Epithelial cell of prostate (primary cell): ENCODE results near the gene RIC8A.
"Not testable (repeated sequence)": the region's sequence is repeated elsewhere in the genome, so short reads cannot be mapped to it uniquely, and the experiment has no call there.

Experiments used
- DNase-seq: peaks from one replicate; pipeline ENCODE4 v3.0.0-alpha.2; 2011; ENCODE audit warnings: low read depth, low spot score
- H3K27ac ChIP-seq: fragments of 450-650 bp; 2 replicates; pipeline ENCODE4 v1.5.1; 2017; ENCODE audit warnings: mild to moderate bottlenecking

The RIC8A gene

DNA sequence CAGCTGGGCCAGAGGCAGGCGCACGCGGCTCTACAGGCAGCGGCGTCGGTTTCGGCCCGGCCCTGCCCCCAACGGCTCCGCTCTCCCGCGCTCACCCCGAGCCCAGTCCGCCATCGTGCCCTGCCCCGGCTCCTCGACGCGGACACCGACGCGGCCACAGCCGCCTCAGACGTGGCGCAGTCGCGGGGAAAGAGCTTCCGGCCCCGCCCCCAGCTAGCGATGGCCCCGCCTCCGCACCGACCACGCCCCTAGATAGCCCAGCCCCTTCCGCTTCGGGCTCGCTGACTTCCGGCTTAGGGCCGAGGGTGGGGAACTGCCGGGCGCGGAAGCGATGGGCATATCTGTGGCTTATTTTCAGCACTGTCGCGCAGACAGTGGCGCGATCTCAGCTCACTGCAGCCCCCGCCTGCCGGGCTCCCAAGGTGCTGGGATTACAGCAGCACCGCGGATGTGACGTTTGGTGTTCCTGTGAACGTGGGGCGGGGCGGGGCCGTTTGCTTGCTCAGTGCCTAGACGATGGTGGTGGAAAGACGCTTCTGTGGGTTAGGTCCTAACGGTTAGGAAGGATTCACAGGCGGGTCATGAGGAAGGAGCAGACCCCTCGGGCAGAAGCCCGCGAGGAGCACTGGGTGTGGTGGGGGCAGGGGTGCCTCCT, at the start of gene RIC8A, which contains the start of gene BET1L:
Gene RIC8A (plus strand): TSS at position 501 of the 655 bp plus-strand sequence. CDS start 1,147 bp downstream, outside the sequence.
Gene BET1L (minus strand): TSS at position 192 of the 655 bp plus-strand sequence. CDS start 78 bp downstream, at position 114.
- DNase-seq = peak; percentile 93
- peak within 1 kb of the TSS; percentile 100 for H3K27ac ChIP-seq

DNA sequence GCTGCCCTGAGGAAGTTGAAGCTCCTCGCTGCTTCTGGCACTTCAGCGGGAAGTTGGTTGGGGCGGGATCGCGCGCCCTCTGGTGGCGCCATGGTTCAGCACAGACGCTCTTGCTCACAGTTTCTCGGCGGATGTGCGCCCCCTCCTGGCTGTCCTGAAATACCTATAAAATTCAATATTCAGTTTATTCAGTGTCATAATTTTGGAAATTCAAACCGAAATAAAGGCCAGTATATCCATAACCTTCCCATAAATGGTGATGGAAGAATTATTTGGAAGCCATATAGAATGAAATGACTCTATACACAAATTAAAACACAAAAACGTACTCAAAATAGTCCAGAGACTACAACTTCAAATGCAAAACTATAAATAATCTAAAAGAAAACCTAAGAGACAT, 27.3 kb upstream of the RIC8A start:
- DNase-seq, H3K27ac ChIP-seq: not testable (repeated sequence)

DNA sequence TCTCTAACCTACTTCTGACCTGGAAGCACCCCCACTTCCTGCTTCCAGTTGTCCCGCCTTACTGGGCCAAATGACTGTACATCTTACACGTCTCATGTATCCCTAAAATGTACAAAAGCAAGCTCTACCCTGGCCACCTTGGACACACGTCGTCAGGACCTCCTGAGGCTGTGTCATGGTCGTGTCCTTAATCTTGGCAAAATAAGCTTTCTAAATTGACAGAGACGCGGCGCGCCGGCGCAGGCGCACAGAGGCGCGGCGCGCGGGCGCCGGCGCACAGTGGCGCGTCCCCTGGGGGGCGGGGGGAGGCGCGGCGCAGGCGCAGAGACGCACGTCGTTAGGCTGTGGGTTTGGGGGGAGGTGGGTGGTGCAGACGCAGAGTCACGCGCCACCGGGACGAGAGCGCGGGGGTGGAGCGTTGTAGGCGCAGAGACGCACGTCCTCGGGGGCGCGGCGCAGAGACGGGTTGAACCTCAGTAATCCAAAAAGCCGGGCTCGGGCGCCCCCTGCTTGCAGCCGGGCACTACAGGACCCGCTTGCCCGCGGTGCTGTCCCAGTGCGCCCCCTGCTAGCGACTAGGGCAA, 18.2 kb upstream of the RIC8A start:
- DNase-seq, H3K27ac ChIP-seq: not testable (repeated sequence)

DNA sequence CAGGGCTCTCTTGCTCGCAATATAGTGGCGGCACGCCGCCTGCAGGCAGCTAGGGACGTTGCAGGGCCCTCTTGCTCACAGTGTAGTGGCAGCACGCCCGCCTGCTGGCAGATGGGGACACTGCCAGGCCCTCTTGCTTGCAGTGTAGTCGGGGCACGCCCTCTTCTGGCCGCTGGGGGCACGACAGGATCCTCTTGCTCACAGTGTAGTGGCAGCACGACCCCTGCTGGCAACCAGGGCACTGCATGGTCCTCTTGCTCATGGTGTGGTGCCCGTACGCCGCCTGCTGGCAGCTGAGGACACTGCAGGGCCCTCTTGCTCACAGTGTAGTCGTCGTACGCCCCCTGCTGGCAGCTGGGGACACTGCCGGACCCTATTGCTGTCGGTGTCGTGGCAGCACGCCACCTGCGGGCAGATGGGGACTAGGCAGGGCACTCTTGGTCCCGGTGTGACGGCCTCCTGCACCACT, 17.6 kb upstream of the RIC8A start:
- not testable (repeated sequence) for DNase-seq, H3K27ac ChIP-seq

DNA sequence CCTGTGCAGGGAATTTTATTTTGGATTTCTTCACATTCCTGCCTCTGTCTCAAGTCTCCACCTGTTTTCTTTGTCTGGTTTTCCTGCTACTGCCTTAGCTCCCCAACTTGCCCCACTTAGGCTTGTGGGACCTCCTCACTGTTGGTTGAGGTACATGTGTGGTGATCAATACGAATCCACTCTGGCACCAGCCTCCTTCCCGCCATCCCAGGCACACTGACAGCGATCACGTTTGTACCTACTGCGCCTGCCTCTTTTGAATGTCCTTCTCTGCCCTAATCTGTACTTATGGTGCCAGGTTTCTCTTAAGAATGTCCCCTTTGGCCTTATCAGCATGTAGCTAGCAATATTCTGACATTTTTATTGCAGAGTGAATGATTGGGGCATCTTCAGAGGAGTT, 17.0 kb upstream of the RIC8A start:
- DNase-seq, H3K27ac ChIP-seq: not testable (repeated sequence)

DNA sequence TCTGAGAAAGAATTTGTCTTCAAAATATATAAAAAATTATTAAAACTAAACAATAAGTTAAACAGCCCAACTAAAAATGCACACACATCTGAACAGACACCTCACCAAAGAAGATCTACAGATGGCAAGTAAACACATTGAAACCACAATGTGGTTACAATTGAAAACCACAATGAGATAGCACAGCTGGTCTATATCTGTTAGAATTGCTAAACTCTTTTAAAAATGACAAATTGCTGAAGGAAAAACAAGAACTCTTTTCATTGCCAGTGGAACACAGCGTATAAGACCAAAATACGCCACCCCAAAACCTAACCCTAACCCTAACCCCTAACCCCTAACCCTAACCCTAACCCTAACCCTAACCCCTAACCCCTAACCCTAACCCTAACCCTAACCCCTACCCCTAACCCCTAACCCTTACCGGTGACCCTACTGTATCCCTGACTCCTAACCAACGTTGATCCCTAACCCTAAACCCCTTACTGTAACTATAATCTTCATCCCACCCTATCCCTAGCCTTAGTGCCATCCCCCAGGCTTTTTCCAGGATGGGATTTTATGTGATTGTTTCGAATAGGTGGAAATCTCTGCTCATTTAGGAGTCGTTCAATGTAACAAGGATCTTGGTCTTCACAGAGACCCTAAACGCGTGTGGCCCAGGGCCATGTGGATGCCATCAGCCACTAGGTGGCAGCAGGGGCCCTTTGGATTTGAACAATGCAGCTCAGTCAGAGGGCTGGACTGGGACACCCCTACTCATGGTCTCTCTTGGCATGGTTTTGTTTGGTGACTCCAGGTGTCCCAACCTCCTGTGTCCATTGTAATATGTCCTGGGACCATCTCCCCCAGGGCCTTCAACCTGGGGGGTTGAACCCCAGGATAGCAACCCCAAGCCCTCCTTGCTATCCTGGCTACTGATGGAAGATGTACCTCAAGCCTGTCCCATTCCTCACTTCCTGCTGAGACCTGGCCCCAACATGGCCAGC, 15.7 kb upstream of the RIC8A start:
- not testable (repeated sequence) for DNase-seq, H3K27ac ChIP-seq

DNA sequence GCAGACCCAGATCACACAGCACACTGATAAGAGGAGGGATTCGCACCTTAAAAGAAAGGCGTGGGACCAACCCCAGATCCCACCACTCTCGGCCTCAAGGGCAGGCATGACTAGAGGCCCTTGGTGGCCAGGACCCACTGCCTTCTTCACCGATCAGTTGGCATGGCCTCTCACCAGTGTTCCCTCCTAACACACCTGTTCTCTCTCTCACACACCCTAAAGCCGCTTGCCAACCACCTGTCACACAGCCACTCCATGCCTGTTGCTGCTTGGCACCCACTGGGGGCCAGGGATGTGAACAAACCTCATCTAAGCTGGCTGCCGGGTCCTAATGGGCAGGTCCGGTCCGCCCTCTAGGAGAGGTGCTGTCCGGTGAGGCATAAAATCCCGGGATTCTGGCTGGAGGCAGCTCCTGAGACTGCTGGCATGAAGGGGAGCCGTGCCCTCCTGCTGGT, 14.8 kb upstream of the RIC8A start, which contains the start of gene SCGB1C1:
Gene SCGB1C1 (plus strand): TSS at position 405 of the 455 bp plus-strand sequence. CDS start 22 bp downstream, at position 427.
- not testable (repeated sequence) for H3K27ac ChIP-seq, DNase-seq

DNA sequence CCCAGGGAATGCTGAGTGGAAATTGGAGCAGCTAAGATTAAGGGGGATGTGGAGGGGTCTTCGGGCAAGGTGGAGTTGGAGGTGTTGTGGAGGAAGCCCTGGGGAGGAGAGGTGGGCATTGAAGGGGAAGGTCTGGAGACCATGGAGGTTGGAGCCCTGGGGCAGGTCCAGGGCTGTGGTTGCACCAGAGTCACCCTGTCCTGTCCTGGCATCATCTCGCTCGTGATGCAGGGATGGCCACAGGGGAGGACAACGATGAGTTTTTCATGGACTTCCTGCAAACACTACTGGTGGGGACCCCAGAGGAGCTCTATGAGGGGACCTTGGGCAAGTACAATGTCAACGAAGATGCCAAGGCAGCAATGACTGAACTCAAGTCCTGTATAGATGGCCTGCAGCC, 14.0 kb upstream of the RIC8A start:
- H3K27ac ChIP-seq, DNase-seq: not testable (repeated sequence)

DNA sequence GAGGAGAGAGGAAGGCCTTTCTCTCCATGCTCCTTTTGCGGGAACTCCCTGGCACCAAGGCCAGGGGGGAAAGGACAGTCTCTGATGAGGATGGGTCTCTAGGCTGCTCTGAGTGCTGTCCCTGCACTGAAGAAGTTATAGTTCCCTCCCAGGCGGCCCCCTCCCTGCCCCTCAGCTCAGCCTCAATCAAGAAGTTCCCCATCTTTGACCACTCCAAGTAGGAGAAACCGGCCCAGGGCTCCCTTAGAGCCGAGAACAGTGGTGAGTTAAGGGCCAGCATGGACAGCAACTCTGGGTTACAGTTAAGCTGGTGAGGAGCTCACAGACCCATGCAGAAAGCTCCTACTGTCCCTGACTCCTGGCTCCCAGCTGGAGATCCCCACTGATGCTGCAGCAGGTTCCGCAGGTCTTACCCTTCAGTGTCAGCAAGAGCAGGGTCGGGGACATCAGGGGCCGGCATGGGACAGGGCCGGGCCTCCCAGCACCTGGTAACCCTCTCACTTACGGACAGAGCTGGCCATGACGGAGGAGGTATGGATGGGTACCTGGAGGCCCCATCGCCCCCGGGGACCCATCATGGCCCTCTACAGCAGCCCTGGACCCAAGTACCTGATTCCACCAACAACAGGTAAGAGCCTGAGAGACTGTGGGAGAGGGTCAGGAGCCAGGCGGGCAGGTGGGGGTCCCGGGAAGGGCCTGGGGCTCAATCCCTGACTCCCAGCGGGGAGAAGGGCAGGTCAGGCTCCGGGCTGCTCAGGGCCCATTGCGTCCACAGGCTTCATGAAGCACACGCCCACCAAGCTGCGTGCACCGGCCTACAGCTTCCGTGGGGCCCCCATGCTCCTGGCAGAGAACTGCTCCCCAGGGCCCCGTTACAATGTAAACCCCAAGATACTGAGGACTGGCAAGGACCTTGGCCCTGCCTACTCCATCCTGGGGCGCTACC, 10.4 kb upstream of the RIC8A start:
- no peak overlapping the region for H3K27ac ChIP-seq
- no peak for DNase-seq

DNA sequence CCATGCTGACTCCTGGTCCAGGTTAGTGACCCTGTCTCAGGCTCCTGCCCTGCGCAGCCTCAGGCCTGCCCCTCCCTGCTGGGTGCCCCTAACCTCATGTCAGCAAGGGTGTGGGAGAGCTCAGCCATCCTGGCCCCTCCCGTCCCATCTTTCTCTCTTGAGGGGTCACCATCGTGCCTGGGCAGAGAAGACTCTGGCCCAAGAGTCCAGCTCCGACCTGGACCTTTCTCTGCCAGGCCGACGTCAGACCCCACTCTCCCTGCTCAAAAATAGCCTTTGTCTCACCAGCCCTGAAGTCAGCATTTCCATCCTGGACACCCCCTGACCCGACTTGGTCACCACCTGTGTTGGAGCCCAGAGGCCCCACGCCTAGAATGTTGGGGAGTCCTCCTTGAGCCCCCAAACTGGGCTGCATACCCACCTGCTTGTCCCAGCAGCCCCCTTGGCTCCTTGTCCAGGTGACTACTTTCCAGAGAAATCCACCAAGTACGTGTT, 9.7 kb upstream of the RIC8A start:
- H3K27ac ChIP-seq = no peak overlapping the region
- no peak for DNase-seq

DNA sequence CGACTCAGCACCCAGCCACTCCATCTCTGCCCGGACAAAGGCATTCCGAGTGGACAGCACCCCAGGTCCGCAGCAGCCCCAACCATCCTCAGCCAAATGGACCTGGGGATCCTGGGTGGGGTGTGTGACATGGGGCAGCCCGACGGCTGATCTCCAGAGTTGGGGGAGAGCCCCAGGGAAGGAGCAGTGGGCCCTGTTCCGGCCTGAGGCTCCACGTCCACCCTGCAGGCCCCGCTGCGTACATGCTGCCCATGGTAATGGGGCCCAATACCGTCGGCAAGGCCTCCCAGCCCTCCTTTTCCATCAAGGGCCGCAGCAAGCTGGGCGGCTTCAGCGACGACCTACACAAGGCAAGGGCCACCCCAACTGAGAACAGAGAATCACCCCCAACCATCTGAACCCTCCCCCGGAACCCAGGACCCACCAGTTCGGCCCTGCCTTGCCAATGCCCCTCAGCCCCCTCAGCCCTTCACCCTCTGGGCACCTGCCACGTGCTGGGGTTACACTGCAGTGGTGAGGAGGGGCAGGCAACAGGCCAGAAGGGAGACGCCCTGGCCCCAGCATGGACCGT, 9.2 kb upstream of the RIC8A start:
- no peak overlapping the region for H3K27ac ChIP-seq
- DNase-seq = no peak

DNA sequence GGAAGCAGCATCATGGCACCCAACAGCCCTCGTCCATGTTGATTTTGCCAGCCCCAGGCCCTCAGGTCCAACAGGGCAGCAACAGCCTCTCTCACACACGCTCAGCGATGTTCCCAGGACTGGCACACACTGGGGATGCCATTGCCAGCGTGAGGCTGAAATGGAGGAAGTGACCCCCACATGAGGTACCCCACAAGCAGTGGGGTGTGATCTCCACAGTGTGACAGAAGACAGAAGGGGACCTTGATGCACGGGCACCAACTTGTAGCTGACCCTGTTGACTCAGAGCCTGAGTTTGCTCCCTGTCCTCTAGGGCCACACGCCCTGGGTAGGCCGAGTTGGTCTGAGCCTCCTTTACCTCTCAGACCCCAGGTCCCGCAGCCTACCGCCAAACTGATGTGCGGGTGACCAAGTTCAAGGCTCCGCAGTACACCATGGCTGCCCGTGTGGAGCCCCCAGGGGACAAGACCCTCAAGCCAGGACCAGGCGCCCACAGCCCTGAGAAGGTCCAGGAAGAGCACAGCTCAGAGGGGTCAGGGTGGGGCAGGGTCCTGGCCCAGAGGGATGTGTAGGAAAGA, 8.4 kb upstream of the RIC8A start:
- no peak for DNase-seq
- no peak overlapping the region for H3K27ac ChIP-seq

DNA sequence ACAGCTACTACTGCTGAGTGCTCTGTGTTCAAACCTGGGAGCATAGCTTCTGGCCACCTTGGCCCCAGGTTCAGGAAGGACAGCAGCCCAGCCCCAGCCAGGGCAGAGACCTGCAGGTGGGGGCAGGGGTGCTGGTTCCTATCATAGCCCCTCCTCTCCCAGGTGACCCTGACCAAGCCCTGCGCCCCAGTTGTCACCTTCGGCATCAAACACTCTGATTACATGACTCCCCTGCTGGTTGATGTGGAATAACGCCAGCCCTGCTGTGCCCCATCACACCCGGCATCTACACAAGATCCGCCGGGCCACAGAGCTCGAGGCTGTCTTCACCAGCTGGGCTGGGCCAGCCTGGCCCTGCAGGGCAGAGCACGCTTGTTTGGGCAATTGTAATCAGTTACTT, 7.7 kb upstream of the RIC8A start:
- no peak for DNase-seq
- H3K27ac ChIP-seq = no peak overlapping the region

DNA sequence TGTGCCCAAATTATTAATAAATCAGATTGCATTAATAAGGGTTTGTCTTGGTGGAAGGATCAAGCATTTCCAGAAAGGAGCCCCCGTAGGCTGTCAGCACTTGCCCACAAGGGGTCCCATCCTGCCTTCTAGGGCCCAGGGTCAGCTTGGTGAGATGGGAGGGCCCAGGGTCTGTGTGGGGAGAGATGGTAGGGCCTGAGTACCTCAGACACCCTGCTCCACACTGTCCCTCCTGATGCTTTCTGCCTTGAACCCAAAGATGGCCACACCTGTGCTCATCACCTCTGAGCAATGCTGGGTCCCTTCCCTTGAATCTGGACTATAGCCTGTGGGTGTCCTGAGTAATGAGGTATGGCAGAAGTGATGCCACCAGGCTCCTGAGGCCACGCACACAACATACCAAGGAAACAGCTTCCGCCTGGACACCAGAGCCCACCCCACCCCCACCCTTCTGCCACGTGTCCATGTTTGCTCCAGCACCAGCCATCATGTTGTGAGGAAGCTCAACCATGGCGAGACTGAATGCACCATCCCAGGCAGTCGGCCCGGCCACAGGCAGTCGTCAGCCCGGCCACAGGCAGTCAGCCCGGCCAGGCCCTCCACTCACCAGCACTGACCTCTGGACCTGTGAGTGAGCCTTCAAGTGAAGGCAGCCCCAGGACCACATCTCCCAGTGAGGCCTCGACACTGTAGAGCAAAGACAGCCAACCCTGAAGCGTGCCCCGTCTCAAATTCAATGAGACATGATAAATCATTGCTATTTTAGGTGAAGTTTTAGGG, 7.1 kb upstream of the RIC8A start:
- no peak for DNase-seq
- no peak overlapping the region for H3K27ac ChIP-seq

DNA sequence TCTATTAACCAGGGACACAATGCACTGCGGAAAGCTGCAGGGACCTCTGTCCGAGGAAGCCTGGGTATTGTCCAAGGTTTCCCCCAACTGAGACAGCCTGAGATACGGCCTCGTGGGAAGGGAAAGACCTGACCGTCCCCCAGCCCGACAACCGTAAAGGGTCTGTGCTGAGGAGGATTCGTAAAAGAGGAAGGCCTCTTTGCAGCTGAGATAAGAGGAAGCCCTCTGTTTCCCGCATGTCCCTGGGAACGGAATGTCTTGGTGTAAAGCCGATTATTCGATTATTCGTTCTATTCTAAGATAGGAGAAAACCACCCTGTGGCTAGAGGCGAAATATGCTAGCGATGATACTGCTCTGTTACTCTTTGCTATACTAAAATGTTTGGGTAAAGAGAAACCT, 5.5 kb upstream of the RIC8A start:
- DNase-seq = no peak

DNA sequence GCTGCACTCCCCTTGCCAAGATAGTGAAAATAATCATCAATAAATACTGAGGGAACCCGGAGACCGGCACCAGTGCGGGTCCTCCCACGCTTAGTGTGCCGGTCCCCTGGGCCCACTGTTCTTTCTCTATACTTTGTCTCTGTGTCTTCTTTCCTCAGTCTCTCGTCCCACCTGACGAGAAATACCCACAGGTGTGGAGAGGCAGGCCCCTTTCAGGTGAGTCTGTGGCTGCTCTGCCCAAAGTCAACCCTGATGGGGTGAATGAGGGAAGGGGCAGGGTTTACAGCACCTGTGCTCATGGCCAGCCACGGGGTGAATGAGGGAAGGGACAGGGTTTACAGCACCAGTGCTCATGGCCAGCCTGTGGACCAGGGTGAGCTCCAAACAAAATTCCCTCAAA, 5.0 kb upstream of the RIC8A start:
- H3K27ac ChIP-seq = no peak overlapping the region
- no peak for DNase-seq

More for the DNA sequence above, 5.5 kb upstream of the RIC8A start:
- no peak overlapping the region for H3K27ac ChIP-seq

DNA sequence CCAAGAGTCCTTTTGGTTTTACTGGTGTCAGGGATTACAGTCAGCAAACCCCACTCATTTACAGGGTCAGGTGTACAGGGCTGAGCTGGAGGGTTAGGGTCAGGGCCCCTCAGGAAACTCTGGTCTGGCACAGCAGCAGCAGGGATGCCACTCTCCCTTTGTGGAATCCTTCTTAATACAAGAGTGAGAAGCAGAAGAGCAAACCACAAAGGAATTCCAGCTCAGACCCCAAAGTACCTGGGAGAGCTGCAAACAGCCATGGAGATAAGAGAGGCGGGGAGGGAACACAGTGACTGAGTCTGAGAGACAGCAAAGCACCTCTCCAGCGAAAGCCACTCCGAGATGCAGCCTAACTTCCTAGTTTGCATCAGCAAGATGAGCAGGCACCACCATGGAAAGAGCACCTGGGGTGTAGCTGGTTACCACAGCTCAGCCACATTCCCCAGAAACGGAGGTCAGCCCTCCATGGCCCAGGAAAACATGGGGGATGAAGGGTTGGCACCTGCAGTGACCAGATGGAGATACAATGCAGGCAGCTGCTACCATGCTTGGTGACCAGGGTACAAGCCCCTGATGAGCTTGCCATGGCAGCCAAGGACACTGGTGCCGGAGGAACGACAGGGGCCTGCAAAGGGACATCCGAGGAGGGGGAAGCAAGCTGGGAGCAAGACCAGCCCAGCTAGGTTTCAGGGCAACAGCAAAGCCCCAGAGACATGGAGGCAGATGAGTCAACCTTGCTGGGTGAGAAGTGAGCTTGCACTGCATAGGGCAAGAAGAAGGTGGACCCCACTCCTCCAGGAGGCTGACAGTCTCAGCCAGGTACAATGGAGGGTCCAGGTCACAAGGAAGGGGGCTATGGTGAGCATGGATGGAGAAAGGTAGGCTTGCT, 4.2 kb upstream of the RIC8A start:
- no peak for DNase-seq
- no peak overlapping the region for H3K27ac ChIP-seq
